NOMO-1 (cell line): ENCODE measurements around the gene CEACAM19.
"Not testable (repeated sequence)": the region's sequence is repeated elsewhere in the genome, so short reads cannot be mapped to it uniquely, and the experiment has no call there.

ENCODE experiments used
- DNase-seq, 2 experiments: peaks; one replicate each; lab custom pipeline; 2025; ENCODE audit not compliant: unreplicated experiment in 2 of 2; lab: John Stamatoyannopoulos, UW

Gene CEACAM19

DNA sequence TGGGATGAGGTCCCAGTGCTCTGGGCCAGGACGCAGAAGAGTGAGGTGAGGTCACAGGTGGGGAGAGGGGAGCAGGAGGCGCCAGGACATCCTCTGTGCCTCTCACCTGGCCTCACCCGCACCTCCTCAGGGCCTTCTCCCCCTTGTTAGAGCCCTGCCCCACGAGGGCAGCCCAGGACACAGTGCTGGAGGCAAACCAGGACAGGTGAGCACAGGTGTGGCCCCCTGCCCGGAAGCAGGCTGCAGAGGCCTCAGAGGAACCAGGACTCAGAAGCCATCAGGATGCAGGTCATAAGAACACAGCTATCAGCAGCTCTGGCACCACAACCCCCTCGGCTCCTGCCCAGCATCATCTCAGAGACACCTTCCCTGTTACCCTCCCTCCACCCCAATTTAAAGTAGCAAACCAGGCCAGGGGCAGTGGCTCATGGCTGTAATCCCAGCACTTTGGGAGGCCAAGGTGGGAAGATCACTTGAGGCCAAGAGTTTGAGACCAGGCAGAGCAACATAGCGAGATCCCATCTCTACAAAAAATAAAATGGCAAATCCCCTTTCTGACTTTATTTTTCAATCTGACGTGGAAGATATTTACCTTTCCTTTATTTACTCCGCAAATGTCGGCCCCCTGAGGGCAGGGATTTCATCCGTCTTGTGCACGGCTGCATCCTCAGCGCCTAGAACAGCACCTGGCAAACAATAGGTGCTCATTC is 27.4 kb downstream of the CEACAM19 start, which contains the start of gene CEACAM16:
CEACAM16 (plus strand) TSS at position 660 of the 710 bp plus-strand sequence. CDS start 2,306 bp downstream, outside the sequence.
- DNase-seq: no peak

DNA sequence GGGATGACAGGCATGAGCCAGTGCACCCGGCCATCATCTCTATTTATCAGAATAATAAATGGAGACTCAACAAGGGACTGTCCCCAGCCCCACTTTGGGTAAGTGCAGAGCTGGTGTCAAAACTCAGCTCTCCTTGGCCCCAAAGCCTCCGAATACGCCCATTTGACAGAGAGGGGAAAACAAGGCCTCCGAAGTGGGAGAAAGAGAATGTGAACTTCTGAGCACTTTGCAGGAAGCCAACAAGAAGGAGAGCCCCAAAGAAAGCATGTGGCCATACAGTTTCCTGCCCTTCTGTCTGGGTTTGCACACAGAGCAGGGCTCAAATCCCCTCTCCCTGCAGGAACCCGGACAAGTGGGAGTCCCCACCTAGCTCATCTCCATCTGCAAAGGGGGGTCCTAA is 29.3 kb downstream of the CEACAM19 start:
- no peak for DNase-seq

DNA sequence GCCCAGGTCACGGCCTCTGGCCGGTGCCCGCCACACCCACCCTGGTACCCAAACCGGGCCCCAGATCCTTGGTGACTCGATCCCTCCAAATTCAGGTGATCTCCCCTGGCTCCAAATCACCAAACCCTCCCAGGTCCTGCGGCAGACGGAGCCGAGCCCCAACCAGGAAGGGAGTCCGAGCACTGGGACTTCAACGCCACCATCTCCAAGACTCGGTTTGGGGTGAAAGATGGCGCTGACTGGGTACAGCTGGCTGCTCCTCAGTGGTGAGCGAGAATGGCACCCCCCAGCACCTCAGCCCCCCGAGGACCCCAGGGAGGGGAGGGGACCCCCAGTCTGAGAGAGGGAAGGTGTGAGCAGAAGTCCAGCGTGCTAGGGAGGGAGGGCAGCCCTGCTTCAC is 29.9 kb downstream of the CEACAM19 start:
- no peak for DNase-seq

DNA sequence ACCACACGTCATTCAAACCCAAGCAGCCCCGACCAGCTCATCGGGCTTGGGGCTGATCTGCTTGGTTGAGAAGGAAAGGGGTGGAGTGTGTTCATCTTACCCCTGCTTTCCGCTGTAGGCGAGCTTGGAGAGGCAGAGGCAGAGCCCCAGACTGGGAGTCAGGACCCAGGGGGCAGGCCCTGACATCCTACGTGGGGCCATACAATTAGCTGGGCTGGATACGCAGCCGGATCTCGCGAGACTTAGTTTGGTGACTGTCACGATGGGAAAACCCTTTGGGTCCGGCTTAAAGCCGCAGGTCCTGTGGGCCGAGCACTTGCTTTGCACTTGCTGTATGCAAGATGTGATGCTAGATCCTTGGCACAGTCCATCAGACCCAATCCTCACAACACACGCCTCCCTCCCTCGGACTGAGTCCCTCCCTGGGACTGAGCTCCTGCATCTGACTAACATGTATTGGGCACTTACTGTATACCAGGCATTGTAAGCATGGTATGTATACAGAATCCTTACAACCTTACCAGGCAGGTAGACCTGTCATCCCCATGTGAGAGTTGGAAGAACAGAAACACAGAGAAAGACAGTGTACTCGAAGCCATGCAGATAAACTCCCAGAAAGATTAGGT is 31.4 kb downstream of the CEACAM19 start:
- DNase-seq: no peak

DNA sequence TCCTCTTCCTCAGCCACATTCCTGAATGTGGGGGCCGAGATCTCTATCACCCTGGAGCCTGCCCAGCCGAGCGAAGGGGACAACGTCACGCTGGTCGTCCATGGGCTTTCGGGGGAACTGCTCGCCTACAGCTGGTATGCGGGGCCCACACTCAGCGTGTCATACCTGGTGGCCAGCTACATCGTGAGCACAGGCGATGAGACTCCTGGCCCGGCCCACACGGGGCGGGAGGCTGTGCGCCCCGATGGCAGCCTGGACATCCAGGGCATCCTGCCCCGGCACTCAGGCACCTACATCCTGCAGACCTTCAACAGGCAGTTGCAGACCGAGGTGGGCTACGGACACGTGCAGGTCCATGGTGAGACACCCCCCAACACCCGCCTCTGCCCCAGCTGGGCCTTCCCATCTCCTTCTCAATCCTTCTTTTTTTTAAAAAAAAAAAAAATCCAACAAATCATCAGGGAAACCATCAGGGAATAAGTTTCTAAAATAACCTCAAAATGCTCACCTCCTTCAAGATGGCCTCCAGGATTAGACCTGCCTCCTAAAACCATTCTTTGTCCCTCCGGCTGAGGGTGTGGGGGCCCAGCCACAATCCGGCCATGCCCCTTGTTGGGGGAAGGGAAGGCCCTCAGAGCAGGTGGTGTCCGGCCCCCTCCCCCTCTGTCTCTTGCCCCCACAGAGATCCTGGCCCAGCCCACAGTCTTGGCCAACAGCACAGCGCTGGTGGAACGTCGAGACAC is 32.2 kb downstream of the CEACAM19 start:
- no peak for DNase-seq

DNA sequence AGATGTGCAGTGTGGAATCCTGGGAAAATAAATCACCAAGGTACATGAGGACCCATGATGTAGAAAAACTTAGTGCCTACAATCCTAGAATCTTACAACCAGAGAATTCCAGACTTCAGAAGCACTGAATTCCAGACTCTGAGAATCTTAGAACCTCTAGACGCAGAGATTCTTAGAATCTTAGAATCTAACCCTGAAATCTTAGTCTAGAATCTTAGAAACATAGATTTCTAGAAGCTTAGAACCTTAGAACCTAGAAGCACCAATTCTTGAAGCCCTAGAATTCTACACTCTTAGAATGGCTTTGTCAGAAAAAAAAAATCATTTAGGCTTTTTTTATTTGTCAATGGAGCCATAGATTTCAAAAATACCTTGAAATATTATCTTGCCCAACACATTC is 33.7 kb downstream of the CEACAM19 start:
- DNase-seq: no peak

DNA sequence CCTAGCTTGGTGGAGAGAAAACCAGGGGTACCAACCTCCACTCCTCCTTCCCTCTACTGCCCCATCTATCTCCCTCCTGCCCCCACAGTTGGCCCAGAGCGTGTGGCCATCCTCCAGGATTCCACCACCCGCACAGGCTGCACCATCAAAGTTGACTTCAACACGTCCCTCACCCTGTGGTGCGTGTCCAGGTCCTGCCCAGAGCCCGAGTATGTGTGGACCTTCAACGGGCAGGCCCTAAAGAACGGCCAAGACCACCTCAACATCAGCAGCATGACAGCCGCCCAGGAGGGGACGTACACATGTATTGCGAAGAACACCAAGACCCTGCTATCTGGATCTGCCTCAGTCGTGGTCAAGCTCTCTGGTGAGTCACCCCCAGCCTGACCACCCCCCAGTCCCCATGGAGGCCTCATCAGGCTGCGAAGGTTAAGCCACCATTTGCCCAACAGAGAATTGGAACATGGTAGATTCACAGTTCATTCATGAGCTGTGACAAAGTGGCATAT is 34.3 kb downstream of the CEACAM19 start:
- DNase-seq: no peak

DNA sequence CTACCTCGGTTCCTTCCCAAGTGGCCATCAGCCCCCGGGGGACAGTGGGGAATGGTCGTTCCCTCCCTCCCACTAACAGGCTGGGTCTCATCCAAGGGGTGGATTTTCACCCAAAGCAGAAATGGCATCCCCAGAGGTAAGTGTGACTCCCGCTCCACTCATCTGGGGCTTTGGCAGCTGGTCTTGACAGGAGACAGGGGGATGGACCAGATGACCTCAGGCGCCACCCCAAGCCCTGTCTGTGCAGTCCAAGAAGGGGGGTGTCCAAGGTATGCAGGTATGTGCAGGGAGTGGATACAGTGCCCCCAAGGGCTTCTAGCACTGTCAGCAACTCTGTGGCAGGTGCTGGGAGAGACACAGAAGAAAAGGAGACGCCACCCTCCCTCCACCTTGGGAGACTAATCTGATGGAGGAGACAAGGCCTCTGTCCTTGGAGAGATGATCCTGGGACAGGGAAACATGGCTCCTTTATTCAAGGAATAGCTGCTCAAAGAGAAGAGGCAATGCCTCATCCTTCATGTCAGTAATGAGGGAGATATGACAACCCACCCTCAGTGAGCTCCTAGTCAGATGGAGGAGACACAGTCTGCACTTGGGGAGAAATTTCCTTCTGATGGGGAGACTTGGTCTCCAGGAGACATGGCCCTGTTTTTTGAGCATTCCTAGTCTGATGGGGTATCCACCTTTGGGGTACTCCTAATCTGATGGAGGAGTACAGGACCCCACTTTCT is 35.4 kb downstream of the CEACAM19 start:
- no peak for DNase-seq

DNA sequence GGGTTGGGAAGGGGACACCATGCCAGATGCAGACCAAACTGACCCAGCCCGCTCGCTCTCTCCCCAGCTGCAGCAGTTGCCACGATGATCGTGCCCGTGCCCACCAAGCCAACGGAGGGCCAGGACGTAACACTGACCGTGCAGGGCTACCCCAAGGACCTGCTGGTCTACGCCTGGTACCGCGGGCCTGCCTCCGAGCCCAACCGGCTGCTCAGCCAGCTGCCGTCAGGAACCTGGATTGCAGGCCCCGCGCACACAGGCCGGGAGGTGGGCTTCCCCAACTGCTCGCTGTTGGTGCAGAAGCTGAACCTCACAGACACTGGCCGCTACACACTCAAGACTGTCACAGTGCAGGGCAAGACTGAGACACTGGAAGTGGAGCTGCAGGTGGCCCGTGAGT is 36.5 kb downstream of the CEACAM19 start:
- no peak for DNase-seq

DNA sequence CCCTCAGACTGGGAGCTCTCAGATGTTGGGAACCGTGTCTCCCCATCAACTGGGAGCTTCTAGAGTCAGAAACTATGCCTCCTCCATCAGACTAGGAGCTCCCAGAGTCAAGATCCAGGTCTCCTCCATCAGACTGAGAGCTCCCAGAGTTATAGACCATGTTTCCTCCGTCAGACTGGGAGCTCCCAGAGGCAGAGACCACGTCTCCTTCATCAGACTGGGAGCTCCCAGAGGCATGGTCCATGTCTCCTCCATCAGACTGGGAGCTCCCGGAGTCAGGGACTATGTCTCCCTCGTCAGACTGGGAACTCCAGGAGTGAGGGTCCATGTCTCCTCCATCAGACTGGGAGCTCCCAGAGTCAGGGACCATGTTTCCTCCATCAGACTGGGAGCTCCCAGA is 37.7 kb downstream of the CEACAM19 start:
- no peak for DNase-seq

DNA sequence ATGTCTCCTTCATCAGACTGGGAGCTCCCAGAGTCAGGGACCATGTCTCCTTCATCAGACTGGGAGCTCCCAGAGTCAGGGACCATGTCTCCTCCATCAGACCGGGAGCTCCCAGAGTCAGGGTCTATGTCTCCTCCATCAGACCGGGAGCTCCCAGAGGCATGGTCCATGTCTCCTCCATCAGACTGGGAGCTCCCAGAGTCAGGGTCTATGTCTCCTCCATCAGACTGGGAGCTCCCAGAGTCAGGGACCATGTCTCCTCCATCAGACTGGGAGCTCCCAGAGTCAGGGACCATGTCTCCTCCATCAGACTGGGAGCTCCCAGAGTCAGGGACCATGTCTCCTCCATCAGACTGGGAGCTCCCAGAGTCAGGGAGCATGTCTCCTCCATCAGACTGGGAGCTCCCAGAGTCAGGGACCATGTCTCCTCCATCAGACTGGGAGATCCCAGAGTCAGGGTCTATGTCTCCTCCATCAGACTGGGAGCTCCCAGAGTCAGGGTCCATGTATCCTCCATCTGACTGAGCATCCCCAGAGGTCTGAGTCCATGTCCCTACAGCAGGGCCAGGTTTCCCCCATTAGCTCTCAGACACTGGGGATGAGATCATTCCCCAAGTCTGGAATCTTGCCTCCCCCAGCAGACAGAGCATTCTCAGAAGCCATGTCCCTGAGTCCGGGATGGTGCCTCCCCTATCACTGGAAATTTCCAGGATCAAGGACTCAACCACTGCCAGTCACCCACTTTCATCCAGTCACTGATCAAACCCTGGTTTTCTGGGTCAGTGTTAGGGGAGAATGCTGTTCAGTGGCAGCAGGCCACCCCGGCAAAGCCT is 38.4 kb downstream of the CEACAM19 start:
- not testable (repeated sequence) for DNase-seq

DNA sequence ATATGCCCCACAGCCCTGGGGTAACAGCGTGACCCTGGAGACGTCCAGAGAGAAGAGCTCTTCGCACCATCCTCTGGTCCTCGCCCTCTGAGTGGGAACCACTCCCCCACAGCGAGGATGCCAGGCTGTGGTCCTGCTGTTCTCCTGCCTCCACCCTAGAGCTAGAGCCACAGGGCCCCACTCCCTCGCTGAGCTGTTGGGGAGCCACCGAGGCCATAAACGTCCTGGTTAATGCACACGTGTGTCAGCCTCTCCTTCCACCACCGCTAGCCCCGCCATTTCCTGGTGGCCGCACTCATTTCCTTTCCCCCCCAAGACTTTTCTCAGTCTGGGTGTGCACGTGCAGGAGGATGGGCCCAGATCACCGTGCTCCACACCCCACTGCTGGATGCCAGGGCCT is 39.2 kb downstream of the CEACAM19 start:
- no peak for DNase-seq

DNA sequence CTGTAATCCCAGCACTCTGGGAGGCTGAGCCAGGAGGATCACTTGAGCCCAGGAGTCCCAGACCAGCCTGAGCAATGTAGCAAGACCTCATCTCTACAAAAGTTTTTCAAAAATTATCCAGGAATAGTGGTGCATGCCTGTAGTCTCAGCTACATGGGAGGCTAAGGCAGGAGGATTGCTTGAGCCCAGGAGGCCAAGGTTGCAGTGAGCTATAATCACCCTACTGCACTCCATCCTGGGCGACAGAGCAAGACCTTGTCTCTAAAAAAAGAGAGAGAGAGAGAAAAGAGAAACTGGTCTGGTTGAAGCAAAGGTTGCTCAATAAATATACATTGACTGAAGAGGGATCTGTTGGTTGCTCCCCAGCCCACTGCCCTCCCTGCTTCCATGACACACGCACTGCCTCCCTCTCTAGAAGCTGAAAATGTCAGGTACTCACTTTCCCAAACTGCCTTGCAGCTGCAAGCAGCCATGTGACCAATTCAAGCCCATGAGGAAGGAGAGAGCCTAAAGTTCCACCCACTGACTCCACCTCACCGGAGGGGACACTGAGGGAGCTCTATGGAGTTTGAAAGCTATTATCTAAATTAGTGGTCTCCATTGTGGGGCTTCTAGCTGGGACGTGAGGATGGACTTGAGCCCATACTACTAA is 41.7 kb downstream of the CEACAM19 start:
- no peak for DNase-seq

DNA sequence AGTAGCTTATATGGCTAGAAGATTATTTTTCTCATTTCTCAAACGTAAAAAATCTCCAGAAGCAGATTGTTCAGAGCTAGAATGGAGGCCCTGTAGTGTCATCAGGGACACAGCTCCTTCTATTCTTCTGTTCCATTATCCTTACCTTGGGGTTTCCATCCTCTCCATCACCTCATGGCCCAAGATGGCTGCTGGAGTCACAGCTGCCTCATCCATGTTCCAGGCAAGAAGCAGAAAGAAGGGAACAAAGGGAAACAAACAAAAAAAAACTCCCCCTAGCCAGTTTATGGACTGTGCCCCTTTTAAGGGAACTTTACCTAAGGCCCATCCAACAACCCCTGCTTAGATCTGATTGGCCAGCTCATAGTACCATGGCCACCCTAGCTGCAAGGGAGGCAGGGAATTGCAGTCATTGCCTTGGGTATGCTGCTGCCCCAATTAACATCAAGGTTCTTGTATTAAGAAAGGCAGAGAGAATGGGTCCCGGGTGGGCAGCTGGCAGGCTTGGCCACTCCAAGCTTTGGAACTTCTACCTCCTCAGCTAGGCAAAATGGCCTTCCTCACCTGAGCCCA is 43.4 kb downstream of the CEACAM19 start:
- DNase-seq: no peak

DNA sequence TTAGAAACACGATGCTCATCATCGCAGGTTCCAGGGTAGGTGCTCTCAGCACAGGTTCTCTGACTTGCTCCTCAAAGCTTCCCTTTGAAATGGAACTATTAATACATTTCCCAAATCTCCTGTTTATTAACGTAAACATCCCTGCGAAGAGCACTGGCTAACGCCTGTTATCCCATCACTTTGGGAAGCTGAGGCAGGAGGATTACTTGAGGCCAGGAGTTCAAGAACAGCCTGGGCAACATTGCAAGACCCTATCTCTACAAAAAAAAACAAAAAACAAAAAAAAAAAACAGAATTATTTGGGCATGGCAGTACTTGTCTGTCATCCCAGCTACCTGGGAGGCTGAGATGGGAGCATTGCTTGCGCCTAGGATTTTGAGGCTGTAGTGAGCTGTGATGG is 46.3 kb downstream of the CEACAM19 start:
- no peak for DNase-seq

DNA sequence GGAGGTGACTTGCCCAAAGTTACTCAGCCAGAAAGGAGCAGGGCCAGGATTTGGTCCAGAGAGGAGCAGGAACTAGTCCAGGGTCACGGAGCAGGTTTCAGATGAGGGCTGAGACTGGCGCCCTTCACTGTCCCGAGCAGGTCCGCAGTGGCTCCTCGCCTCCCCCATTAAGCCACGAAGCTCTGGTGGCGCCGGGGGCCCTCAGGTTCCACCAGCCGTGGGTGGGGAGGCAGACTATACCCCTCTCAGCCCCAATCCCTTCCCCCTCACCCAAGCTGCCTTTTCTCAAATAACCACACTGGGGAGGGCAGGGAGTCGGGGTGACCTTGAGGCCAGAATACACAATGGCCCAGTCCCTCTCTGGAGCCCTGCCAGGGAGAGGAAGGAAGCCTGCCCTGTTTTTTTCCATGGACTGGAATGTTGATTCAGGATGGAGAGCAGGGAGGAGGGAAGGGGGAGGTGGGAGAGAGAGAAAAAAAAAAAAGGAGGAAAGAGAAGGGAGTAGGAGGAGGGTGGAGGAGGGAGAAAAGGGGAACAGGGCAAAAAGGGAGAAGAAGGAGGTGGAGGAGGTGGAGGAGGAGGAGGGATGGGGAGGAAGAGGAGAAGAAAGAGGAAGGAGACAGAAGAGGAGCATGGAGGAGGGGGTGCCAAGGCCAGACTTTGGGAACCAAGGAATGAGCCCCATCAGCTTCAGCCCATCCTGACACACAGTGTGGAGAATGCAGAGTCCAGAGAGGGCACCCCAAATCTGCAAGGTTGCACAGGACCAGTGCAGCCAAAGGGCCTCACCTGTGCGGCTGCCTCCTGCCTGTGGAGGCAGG is 47.4 kb downstream of the CEACAM19 start:
- DNase-seq: no peak

DNA sequence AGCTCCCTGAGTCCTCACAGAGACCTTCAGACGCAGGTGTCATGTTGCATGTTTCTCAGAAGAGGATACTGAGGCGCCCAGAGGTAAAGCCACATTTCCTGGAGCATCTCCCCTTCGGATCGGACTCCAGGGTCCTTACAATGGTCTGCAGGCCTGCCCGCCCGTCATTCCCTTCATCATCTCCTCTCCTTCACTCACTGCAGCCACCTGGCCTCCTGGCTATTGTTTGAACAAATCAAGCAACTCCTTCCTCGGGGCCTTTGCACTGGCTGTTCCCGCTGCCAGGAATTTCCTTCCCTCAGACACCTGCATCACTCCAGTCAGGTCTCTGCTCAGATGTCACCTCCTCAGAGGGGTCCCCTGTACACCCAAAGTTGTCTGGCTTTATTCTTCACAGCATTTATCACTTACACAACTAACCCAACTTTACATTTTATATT is 48.0 kb downstream of the CEACAM19 start:
- no peak for DNase-seq

DNA sequence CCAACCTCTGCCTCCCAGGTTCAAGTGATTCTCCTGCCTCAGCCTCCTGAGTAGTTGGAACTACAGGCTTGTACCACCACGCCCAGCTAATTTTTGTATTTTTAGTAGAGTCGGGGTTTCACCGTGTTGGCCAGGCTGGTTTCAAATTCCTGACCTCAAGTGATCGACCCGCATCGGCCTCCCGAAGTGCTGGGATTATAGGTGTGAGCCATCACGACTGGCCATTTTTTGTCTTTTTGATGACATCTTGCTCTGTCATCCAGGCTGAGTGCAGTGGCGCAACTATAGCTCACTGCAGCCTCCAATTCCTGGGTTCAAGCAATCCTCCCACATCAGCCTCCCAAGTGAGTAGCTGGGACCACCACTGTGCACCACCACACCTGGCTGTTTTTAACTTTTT is 49.1 kb downstream of the CEACAM19 start:
- DNase-seq: not testable (repeated sequence)
